GM10248 (cell line): ENCODE results near the gene TALDO1.

Experiments
- CTCF ChIA-PET: fragments of 300-600 bp; sonication (Branson Sonifier 250); formaldehyde crosslinking; extraction: SDS; loops from one replicate; lab custom pipeline; 2021; ENCODE audit warnings: antibody characterized with exemption; lab: Yijun Ruan, JAX
- POLR2A ChIA-PET: fragments of 350-650 bp; sonication (Branson Sonifier 250); formaldehyde crosslinking; extraction: SDS; loops from one replicate; lab custom pipeline; 2020; ENCODE audit warnings: antibody characterized with exemption; lab: Yijun Ruan, JAX
- DNase-seq: peaks from one replicate; pipeline ENCODE4 v3.0.0; 2012; ENCODE audit errors: extremely low spot score
- CTCF ChIP-seq: IDR thresholded peaks from 2 replicates; pipeline ENCODE4 v1.5.1; 2012; ENCODE audit warnings: mild to moderate bottlenecking, low read depth; ENCODE audit errors: extremely low read depth, missing control alignments, control extremely low read depth

Gene TALDO1

DNA sequence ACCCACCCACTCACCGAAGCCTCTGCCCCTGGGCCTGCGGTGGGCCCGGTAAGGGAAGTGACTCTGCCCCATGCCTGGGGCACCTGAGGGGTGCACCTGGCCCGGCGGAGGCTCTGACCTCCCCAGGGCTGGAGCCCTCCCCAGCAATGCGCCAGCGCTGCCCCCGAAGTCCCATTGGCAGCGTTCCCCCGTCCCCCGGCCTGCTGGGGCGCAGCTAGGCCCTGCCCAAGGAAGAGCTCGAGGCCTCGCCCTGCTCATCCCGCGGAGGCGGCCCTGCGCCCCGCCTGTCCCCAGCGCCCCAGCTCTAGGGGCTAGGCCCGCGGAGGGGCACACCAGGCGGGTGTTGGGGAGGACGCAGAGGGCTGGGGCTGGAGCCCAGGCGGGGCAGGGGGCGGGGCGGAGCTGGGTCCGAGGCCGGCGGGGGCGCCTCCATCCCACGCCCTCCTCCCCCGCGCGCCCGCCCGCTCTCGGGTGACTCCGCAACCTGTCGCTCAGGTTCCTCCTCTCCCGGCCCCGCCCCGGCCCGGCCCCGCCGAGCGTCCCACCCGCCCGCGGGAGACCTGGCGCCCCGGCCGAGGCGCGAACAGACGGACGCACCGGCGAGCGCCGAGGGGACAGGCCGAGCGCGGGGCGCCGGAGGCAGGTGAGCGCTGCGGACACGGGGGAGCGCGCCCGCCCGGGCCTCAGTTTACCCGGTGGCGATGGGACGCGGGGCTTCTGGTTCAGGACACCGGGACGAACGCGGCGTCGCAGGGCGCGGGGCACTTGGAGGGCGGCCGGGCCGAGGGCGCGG is 41.4 kb upstream of the TALDO1 start, which contains the start of gene EPS8L2:
Gene EPS8L2, plus strand, starts transcription at position 586 of the 793 bp plus-strand sequence. CDS start 3,177 bp downstream, outside the sequence.
- no peak for TF ChIP-seq CTCF
- peak; percentile 39 for DNase-seq
- ChIA-PET CTCF (interaction anchor here (1.0 to 2.6 kb wide), 2 partner anchors 18 to 91 kb away, joined by 3 to 14 read pairs; no protein-coding TSS in a partner anchor), POLR2A (no interaction called here)

GRCh38 chr11:706439-706956 is 40.8 kb upstream of the TALDO1 start:
- POLR2A ChIA-PET = interaction anchor here (0.6 kb wide), 1 partner anchor 48 kb away, joined by 8 read pairs; no protein-coding TSS in a partner anchor
- no peak for TF ChIP-seq CTCF
- DNase-seq = no peak
- CTCF ChIA-PET = interaction anchor here (1.0 to 1.5 kb wide), 2 partner anchors 18 to 90 kb away, joined by 3 to 7 read pairs; no protein-coding TSS in a partner anchor

DNA sequence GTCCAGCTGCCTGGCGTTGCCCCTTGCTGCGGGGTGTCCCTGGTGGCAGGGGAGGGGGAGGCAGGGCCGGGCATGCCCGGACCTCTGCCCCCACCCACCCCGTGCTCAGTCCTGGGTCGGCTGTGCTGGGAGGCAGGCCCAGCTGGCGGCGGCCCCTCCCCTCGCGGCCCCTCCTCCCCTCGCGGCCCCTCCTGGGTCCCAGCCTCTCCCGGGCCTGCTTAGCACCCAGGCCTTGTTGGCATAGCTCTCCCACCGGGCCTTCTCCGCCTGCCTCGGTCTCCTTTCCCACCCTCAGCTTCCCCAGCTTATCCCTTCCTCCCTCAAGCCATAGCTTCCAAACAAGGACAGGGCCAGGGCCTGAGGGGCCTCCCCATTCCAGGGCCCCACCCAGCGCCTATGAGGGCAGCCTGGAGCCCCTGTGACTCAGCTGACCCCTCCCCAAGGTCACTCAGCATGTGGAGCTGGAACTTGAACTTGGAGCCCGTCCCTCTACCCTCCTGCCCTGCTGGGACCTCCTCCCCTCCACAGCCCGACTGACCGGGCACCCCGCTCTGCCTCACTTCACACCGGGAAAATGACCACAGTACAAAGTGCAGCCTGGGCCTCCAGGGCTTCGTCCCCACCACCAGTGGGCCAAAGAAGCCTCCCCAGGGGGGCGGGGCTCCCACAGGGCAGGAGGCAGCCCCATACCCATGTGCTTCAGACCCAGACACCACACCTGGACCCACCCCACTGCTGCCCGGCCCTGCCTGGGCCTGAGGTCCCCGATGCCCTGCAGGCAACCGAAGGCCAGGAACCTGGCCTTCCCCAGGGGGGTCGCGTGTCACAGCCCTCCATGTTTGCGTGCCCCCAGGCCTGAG is 40.1 kb upstream of the TALDO1 start:
- ChIA-PET POLR2A (interaction anchor here (0.6 kb wide), 1 partner anchor 47 kb away, joined by 8 read pairs; no protein-coding TSS in a partner anchor), CTCF (interaction anchor here (1.0 to 2.5 kb wide), 3 partner anchors 17 to 89 kb away, joined by 3 to 8 read pairs (median 7); no protein-coding TSS in a partner anchor)
- TF ChIP-seq CTCF = no peak
- peak; percentile 32 for DNase-seq

GRCh38 chr11:707817-708420 is 39.3 kb upstream of the TALDO1 start:
- CTCF ChIA-PET = interaction anchor here (1.5 to 2.5 kb wide), 2 partner anchors 16 to 19 kb away, joined by 7 to 8 read pairs; no protein-coding TSS in a partner anchor
- POLR2A ChIA-PET = no interaction called here
- DNase-seq = peak; percentile 29
- no peak for TF ChIP-seq CTCF

DNA sequence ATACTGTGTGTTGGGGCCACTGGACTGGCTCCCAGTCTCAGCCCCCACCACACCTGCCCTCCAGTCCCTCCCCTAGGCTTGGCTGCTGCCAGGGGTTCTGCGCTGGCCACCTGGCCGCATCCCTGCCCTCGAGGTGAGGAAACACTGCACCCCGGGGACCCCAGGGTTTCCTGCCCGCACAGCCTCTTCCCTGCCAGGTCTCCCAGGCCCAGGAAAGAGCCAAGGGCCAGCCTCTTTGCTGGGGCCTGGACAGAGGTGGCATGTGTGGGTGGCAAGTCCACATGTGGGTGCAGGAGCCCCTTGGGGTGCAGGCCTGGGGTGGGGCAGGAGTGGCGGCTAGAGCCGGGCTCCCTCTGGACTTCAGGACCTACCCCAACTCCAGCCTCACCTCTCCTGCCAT is 38.8 kb upstream of the TALDO1 start:
- ChIA-PET CTCF (interaction anchor here (2.5 kb wide), 1 partner anchor 18 kb away, joined by 8 read pairs; no protein-coding TSS in a partner anchor), POLR2A (no interaction called here)
- peak; percentile 26 for DNase-seq
- TF ChIP-seq CTCF = no peak
